Upper lobe of left lung (tissue), 4 donors: ENCODE results near the gene GALNT10.

Experiments
- CTCF ChIP-seq, 6 experiments: fragments of 450-650 bp in 4 of 6; fragments of 200-600 bp in 2 of 6; sonication (generic) in 2 of 6; IDR thresholded peaks; one replicate each; pipeline ENCODE4 v1.5.1; 2016 to 2019; ENCODE audit warnings: antibody characterized with exemption in 6 of 6
- EP300 ChIP-seq, 4 donors: sonication (generic); formaldehyde crosslinking; IDR thresholded peaks; one replicate each; pipeline ENCODE4 v1.5.1; 2017; ENCODE audit warnings: antibody characterized with exemption in 4 of 4, control low read depth in 2 of 4
- POLR2A ChIP-seq, 4 donors: fragments of 450-650 bp; IDR thresholded peaks; one replicate each; pipeline ENCODE4 v1.5.1; 2016 to 2017; ENCODE audit warnings: antibody characterized with exemption in 4 of 4, mild to moderate bottlenecking in 2 of 4
- POLR2AphosphoS5 ChIP-seq, 2 donors: sonication (generic); formaldehyde crosslinking; IDR thresholded peaks; one replicate each; pipeline ENCODE4 v1.5.1; 2017; ENCODE audit warnings: antibody characterized with exemption in 2 of 2

DNA sequence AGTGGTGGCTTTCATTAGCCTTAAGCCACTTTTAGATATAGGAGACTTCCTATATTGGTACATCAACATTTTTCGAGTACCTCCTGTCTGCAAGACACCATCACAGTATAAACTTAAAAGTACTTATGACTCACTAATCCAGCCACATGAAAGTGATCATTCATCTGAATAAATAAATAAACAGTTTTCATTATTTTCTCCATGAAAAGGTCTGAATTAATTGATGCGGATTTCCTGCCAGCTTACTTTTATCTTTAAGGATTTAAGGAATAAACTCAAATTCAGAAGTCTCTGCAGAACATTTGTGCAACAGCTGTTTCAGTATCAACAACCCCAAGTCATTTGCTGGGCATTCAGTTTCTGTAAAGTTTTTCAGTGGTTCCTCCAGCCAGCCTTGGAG lies 259.3 kb downstream of the GALNT10 start:
- no peak for TF ChIP-seq CTCF (IDR thresholded peaks at IDR 0.05)
- TF ChIP-seq POLR2A (IDR thresholded peaks at IDR 0.05): no peak
- TF ChIP-seq EP300 (IDR thresholded peaks at IDR 0.05): no peak
- no peak for TF ChIP-seq POLR2AphosphoS5 (IDR thresholded peaks at IDR 0.05)
